Cardiac septum (tissue), 1 donor: Measurements from ENCODE around the gene S1PR3. TPM values are rescaled to one million over a fixed set of nuclear protein-coding genes. Genes with fewer than 3 reads are reported as not detected.

Experiments used
- DNase-seq: peaks from one replicate; pipeline ENCODE4 v3.0.0-alpha.2; 2020; ENCODE audit warnings: low spot score
- intact Hi-C: fragments of 100-400 bp; cut with DNase I; formaldehyde crosslinking; loops from one replicate; pipeline ENCODE4 v1.14.0; 2022
- total RNA-seq: library from RNA; stranded (reverse); fragmentation: NEBNext Ultra II Directional; extraction: Animal tissue kit (Norgen Biotek cat#: 25700); gene quantifications from one replicate; pipeline ENCODE4 v1.2.1, GENCODE V29; 2021
- donor health status: DM: no; HTN: no; CAD: no.

S1PR3 gene
- total RNA-seq, 1 donor from 2014 or later = 9.9 TPM

- intact Hi-C loops = loop anchor here (1.0 to 5.0 kb wide), 2 partner anchors 280 to 409 kb away; no protein-coding TSS in a partner anchor
- no peak for DNase-seq
Observed at GRCh38 chr9:89001917-89002540, 10.8 kb downstream of the S1PR3 start.

GRCh38 chr9:89002987-89003386 lies 11.7 kb downstream of the S1PR3 start:
- no peak for DNase-seq
- intact Hi-C loops = loop anchor here (5.0 kb wide), 1 partner anchor 281 kb away; no protein-coding TSS in a partner anchor

DNA sequence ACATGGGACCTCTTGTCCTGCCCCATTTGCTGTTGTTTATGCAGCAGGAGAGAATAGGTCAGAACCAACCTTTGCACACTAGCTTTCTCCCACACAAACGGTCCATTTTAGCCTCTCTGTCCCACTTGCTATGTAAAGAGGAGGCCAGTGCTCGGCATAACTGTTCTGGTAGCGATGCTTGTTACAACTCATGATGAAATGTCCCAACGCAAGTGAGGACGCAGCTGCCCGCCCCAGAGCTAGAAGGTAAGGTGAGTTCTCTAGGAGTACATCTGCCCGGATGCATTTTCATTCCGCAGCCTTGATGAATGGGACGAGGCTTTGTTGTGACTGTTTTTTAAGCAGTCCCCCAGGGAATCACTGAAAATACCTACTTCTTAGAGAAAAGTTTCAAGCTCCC lies 14.1 kb downstream of the S1PR3 start:
- intact Hi-C loops = no loop called here

DNA sequence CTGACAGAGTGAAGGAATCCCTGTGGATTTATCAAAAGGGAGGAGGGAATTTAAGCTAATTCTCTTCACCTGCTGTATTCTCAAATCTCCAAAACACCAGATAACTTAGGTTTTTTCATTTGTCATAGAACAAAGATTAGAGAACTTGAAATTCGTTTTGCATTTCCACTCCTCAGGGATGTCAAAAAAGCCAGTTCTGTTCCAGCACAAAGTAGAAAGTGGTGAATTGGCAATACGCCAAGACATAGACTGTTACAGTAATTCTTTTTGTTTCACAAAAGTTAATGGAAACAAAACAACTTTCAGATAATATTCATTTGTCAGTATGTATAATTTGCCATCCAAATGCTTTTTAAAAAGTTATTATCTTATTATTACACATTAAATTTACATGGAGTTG lies 15.0 kb downstream of the S1PR3 start:
- intact Hi-C loops = no loop called here
- no peak for DNase-seq

More for the DNA sequence above, 14.1 kb downstream of the S1PR3 start:
- DNase-seq = no peak

DNA sequence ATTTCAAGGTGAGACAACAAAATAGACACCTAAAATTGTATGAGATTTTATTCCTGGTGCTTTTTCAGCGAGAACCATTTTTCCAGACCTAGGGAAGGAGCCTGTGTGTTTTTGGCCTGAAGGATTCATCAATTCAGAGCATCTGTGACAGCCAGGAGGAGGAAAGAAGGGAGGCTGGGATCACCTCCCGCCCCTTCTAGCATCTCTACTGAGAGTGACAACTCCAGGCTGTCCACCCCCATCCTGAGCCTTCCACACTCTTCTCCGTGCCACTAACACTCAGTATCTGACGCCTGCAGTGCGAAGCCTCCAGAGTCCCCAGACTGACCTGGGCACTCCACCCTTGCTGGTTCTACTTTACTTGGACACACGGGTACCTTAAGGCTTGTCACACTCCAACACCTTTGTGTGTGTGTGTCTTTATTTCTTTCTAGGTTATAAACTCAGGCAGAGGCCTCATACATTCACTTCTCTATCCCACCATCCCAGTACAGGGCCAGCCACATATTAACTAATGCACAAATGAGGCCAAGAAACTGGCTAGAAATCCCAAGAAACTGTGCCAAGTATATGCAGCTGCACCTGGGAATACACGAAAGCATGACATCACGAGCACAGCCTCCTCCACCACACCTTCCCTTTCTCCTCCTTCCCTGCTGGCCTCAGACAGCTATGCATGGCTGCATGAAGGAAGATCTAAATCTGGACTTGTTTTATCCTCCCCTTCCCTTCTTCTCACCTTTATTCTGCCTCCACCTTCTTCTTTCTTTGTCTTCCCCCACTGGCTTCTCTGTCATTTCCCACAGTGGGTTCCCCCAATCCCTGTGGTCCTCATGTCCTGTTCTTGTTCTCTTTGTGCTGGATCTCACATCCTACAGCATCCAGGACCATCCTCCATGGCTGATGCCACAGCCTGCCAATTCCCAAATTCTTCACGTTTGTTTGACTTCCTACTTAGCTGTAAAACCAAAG lies 16.0 kb downstream of the S1PR3 start:
- DNase-seq = peak; percentile 56
- intact Hi-C loops = no loop called here

DNA sequence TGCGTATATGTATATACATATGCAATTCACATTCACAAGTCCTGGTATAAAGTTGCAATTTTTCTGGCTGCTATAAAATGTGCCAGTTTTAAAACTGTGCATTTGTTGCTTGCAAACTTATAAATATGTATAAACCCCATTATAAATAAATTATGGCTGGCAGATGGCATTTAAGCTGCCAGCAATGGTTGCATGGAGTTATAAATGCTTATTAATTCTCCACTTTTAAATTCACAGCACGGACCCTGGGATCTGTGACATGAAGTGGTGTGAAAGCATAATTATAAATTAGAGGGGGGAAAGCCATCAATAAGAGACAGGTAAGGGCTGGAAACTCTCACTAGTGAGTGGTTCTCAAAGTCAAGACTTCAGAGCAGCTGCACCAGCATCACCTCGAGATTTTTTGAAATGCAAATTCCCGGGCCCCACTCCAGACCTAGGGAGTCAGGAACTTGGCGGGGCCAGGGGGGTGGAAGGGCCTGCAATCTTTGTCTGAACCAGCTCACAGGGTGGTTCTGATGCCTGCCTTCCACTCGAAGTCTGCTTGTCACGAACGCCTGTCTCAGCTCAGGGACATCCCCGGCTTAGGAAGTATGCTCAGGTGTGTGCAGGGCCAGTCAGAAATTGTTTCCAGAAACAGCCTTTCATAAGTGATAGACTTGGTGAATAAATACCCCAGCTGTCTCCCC lies 16.9 kb downstream of the S1PR3 start:
- intact Hi-C loops = no loop called here
- DNase-seq = peak; percentile 56

- peak; percentile 15 for DNase-seq
- intact Hi-C loops = no loop called here
Observed at GRCh38 chr9:89008744-89009545, 17.7 kb downstream of the S1PR3 start.

DNA sequence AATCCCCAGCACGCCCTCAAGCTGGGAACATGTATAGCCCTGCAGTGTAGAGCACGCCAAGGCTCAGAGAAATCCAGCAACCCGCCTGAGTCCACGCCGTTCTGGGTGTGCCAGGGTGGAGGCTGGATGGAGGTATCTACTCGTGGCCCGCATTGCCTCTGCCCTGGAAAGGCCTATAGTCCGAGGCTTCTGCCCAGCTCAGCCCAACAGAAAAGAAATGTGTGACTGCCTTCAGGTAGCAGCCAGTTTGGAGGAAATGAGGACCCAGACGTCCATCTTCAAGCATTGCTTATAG lies 18.2 kb downstream of the S1PR3 start:
- DNase-seq = no peak
- intact Hi-C loops = no loop called here

DNA sequence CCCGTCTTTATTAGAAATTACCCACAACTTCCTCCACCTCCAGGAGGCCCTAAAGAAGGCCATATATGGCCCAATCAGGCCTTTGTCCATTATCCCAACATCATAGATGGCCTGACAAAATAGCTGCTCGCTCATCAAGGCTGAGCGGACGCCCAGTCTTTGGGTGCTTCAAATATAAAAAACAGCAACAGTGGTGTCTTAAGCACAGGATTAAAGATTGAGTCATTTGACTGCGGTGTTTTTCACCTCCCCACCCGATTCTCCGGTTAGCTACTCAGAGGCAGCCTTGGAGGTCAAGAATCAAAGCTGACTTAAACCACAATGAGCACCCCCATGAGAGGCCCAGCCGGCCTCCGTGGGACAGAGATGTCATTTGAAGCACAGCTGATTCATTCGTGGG lies 18.8 kb downstream of the S1PR3 start:
- DNase-seq = no peak
- intact Hi-C loops = no loop called here

DNA sequence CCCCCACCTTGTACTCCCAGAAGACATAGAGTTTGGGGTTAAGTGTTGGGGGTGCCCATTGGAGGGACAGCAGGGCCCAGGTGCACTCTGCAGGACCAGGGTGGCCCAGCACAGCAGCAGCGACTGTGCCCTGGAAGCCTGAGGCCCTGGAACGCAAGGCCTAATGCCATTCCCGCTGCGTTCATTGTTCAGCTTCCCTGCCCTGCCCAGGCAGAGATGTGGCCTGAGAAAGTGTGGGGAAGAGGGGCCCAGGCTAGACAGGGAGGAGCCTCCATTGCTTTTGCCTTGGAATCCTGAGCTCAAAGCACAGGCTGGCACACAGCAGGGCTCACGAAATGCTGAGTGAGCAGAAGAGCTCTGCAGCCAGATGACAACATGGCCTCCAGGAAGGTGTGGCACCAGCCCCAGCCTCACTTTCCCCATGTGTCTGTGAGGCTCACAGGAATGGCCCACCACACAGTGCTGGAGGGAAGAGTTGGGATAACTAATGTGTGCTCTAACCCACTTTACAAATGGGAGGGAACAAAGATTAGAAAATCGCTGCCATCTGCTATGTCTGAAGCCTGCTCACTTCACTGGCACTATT lies 19.4 kb downstream of the S1PR3 start:
- intact Hi-C loops = no loop called here
- DNase-seq = peak; percentile 53

DNA sequence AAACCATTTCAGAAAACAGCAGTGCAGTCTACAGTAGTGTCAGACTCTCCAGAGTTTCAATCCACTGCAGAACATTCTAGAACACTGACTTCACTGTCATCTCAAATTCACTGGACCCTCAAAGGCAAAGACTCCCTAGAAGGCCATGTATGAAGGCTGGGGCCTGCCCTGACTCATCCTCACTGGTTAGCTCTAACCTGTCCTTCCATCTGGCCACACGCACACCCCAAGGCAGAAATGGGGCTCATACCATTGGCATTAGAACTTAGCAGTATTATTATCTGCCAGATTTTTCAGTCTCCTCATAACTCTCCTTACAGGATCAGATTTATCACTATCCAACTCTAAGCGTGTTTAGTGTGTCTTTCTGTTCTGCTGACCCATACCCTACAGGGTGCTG lies 20.4 kb downstream of the S1PR3 start:
- intact Hi-C loops = no loop called here
- DNase-seq = peak; percentile 58

- DNase-seq = no peak
- intact Hi-C loops = no loop called here
Observed at GRCh38 chr9:89012294-89013042, 21.2 kb downstream of the S1PR3 start.

- no peak for DNase-seq
- intact Hi-C loops = no loop called here
Observed at GRCh38 chr9:89013660-89014059, 22.4 kb downstream of the S1PR3 start.

GRCh38 chr9:89014153-89014552 lies 22.9 kb downstream of the S1PR3 start:
- intact Hi-C loops = no loop called here
- DNase-seq = no peak

- intact Hi-C loops = no loop called here
- no peak for DNase-seq
Observed at GRCh38 chr9:89015336-89015735, 24.1 kb downstream of the S1PR3 start.

DNA sequence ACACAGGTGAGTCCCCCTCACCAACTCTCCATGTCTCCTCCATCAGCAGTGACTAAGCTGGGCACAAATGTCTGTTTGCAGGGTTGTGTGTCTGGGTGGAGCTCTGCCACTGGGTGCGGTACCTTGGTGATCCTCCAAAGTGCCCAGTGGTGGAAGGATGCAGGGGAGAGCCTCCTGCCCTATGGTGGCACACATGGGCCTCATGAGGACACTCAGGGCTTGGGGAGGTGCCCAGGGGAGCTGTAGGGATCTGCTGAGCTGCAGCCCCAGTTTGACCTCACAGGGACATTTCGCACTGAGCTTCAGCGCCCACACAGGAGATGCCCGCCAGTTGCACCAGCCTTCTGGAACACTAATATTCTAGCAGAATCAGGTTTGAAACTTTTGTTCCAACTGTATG lies 29.5 kb downstream of the S1PR3 start:
- intact Hi-C loops = no loop called here
- no peak for DNase-seq

DNA sequence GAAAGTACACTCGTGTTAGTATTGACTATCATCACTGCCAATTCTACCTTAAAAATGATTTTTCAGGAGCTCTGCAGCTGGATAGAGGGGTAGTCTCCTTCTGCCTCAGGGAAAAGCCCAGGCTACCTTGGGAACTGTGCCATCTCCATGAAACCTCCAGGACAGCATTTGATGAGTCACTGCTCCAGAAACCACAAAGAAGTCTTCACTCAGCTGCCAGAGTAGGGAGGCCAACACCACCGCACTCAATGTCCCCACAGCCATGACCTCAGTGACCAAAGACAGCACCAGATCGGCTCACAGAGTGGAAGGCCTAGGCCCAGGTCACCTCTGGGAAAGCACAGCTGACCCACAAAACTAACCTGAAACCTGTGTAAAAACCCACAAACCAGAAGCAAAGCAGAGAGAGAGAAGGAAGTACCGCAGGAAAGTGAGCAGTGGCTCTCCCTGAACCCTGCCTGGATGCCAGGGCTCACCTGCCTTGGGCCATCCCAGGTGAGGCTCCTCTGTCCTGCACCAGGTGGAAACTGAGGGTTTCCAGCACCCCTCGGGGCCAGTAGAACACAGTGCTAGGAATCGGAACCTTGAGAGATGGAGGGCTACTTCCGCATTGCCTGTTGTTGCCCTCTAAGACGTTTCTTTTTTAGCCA lies 30.0 kb downstream of the S1PR3 start:
- DNase-seq = no peak
- intact Hi-C loops = no loop called here
